DMS153 treated with DMSO at 0.1 percent for 48 hours (cell line): ENCODE measurements around the gene MKNK2.
A peak's percentile ranks its signal among the peaks of the same experiment; 100 is the strongest.

ENCODE experiments used
- DNase-seq: peaks from one replicate; lab custom pipeline; 2025; ENCODE audit not compliant: unreplicated experiment; lab: John Stamatoyannopoulos, UW

MKNK2 gene

DNA sequence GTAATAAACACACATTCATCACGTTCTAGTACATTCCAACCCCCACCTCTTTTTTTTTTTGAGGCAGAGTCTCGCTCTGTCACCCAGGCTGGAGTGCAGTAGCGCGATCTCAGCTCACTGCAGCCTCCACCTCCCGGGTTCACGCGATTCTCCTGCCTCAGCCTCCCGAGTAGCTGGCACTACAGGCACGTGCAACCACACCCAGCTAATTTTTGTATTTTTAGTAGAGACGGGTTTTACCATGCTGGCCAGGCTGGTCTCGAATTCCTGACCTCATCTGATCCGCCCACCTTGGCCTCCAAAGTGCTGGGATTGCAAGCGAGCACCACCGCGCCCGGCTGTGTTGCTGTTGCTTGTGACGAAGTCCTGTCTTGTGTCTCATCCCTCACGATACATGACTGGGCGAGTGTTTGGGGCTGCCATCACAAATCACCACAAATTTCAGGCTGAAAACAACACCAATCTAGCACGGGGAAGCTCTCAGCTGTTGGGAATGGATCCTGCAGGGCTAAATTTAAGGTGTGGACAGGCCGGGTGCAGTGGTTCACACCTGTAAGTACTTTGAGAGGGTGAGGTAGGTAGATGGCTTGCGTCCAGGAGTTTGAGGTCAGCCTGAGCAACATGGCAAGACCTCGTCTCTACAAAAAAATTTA is 29.4 kb upstream of the MKNK2 start:
- DNase-seq = no peak

DNA sequence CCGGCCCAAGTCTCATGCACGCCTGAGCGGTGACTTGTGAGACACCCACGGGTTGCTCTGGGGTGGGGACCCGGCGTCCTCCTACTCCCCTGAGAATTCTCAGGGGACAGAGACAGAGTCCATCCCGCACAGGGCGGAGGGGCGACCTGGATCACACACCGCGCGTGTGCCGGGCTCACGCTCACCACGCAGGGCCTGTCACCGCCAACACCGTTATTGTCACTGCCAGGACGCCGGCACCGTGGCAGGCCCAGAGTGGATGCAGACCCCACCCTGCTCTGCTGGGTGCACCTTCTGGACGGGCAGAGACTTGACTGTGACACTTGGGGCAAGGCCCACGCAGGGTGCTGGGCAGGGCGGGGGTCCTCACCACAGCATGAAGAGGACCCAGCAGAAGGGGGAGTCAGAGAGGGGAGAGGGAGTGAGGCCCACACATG is 28.8 kb upstream of the MKNK2 start:
- no peak for DNase-seq

DNA sequence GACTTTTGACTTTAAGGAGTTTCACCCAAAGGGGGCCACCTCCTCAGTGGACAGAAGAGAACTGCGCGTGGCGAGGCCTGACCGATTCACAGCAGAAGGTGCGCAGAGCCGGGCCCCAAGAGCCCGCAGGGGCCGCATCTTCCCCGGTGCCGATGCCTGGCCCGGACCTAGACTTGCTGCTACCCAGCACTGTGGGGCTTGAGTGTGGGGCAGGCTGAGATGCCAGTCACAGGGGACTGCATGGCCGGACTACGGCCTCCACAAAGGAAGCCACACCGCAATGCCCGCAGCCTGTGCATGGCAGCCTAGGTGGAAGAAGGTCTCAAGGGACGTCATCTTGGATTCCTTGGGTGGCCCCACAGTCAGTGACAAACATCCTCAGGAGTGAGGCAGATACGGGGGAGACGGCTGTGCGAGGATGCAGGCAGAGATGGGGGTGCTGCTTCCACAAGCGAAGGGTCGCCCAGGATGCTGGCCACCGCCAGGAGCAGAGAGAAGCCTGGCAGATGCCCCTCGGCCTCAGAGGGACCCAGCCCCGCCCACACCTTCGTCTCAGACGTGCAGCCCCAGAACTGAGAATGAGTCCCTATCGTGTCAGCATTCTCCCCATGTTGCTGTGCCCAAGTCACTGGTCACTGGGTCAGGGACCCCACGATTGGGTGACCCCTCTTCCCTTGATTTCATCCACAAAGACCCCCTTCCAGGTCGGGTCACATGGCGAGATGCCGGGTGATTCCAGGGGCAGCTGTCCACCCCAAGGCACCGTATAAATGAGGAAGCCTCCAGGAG is 28.2 kb upstream of the MKNK2 start:
- no peak for DNase-seq

DNA sequence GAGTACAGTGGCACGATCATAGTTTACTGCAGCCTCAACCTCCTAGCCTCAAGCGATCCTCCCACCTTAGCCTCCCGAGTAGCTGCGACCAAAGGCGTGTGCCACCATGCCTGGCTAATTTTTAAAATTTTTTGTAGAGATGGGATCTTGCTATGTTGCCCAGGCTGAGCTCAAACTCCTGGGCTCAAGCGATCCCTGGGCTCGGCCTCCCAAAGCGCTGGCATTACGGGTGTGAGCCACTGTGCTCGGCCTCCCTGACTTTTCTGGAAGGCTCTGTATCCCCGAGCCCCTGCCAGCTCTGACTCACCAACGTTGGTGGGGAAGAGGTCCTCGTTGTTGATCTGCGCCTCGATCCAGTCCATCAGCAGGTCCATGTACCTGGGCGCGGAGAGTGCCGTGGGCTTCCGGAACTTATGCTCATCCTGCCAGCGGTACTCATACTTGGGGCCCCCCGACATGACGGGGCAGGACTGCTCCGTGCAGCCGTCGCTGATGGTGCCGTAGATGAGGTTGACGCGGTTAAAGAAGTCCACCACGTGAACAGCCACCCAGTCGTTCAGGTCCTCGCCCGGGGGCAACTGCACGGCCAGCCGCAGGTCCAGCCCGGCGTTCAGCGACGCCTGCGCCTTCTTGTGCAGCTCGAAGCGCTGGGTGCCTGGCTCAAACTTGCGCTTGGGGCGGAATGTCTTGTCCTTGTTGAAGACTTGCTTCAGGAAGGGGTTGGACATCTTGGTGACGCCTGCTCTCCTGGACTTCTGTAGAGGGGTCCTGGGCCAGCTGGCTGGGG is 27.0 kb upstream of the MKNK2 start:
- no peak for DNase-seq

DNA sequence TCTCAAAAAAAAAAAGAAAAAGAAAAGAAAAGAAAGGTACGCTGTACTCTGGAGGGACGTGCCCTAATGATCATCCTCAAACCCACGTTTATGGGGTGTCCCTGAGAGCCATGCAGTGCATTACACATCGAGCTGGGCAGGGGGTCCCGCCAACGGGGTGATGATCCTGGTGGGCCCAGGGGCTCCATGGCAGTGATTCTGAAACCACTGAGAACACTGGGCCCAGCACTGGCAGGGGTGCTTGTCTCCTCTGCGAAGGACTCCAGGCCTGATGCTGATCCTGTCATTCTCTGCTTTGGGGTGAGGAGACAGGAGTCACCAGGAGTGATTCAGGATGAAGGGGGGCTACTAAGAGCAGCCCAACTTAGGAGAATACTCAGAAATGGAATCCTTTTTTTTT is 26.4 kb upstream of the MKNK2 start:
- DNase-seq = no peak

DNA sequence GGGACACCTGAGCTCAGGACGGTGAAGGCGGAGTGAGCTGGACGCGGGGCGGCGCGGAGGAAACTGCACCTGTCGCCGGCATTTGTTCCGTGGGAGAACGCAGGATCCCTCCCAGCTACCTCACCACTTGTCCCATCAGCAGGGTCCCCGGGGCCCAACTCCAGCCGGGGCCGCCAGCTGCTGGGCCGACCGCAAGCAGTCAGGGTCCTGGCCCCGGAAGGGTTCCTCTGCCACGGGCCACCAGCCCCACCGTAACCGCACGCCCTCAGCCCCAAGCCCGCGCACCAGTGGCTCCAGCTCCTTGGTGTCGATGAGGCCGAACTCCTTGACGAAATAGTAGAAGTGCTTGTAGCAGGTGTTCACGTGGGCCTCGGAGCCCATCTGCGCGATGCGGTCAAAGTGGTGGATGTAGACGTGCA is 25.5 kb upstream of the MKNK2 start:
- no peak for DNase-seq

DNA sequence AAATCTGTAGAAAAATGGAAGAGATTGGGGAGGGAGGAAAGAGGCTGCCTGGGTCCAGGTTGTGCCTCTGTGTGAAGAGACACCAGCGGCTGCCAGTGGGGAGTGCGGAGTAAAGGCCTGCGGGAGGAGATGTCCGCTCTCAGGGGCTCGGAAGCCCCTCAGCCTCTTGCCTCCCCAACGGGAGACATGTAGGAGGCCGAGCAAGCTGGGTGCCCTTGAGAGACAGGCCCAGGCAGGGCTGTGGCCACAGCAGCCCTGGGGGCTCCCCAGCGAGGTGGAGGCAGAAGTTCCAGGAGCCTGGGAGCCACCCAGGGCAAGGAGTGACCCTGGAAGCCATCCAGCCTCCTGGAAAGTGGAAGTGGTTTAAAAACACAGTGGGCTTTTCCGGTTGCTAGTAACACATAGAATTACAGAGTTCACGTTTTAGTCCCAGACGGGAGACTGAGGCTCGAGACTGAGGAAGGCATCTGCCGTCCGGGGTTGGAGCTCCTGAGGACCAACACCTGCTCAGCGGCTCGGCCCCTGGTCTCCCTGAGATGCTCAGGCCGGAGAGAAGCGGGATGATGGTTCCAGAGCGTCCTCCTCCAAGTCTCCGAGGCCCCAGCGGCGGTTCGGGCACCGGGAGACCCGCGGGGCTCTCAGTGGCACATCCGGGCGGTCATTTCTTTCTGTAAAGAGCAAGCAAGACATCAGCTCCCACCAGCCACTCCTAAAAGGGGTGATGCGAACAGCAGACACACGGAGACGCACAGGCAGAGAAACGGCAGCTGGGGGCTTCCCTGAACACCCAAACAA is 21.9 kb upstream of the MKNK2 start:
- no peak for DNase-seq

DNA sequence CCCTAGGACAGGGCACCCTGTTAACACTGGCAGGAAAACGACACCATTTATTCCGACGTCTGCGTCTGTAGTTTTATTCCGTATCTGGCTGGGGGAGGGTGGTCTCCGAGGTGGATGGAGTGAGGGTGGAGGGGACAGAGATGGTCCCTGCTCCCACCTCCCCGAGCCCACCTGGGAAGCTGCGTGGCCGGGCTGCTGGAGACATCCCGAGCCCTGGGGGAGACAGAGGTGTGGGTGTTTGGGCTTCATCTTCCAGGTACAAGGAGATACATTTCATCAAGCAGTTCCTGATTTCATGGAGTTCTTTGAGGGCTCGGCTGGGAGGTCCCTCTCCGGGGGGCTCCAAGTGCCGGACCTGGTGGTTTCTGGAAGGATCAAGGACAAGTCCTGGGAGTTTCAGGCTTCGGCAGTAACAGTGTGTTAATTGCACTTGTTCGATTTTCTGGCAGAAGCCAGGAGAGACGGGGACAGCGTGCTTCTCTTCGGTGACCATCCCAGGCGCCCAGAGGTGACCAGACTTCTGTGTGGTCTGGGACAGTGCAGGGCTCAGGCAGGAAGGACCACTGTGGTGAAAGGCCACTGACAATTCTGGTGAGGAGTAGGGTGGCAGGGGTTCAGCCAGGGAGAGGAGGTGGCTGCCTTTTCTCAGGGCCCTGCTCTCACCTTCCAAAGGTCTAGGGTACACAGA is 20.1 kb upstream of the MKNK2 start:
- no peak for DNase-seq

DNA sequence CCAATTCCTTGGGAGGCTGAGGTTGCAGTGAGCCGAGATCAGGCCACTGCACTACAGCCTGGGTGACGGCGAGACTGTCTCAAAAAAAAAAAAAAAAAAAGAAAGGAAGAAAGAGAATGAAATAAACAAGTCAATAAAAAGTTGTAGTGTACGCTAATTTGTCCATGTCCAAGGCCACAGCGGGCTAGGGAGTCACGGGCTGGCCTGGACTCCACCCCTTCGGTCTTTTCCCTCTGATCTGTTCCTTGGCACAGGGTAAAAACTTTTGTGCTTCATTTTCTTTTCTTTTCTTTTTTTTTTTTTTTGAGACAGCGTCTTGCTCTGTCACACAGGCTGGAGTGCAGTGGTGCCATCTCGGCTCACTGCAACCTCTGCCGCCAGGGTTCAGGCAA is 19.4 kb upstream of the MKNK2 start:
- DNase-seq = no peak

DNA sequence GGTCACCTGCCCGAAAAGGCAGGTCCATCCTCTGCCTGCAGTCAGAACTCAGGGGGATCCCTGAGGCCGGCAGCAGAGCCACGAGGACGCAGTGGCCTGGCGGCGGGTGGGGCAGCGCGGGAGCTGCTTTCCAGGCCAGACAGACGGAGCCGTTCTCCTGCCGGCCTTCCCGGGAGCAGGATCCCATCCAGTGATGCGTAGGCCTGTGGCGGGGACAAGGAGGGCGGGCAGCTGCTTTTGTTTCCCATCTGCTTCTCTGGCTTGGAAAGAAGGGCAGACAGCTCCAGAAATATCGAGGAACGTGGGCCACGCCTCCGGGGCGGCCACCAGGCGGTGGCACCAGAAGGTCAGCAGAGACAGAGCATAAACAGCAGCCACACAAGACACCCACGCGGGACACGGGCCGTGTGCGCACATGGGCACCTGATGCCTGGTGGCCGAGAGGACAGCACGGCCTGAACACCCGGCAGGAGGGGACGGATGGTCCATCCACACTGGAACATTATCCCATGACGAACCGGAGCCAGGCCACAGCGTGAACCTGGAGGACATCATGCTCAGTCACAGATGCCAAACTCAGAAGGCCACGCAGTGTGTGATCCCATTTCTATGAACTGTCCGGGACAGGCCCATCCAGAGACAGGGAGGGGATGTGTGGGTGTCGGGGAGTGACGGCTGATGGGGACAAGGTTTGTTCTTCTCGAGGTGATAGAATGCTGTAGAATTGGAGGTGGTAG is 13.9 kb upstream of the MKNK2 start:
- DNase-seq = no peak

DNA sequence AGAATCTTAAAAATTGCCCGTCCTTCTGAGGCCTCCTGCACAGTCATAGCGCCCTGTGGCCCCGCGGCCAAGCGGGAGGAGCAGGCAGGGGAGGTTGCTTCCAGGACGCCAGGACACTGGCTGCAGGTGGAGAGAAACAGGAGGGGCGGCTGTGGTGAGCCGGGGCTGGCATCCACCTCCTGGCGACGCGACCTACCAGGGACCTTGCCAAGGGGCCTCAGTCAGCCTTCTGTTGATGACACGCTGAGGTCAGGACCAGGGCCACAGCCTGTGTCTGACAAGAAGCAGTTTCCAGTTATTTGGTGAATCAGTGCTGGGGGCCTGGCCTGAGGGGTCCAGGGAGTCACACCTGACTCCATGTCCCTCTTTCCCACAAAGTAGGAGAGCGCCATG is 13.3 kb upstream of the MKNK2 start:
- no peak for DNase-seq

DNA sequence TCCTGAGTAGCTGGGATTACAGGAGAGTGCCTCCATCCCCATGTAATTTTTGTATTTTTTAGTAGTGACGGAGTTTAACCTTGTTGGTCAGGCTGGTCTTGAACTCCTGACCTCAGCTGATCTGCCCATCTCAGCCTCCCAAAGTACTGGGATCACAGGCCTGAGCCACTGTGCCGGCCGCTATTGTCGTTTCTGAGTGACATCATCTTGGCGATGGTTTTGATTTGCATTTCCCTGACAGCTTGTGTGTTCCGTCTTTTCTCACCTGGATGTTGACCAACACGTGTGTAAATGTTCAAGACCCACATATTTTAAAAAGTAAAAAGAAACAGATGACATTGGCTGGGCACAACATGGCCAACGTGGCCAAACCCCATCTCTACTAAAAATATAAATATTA is 12.8 kb upstream of the MKNK2 start:
- DNase-seq = no peak

DNA sequence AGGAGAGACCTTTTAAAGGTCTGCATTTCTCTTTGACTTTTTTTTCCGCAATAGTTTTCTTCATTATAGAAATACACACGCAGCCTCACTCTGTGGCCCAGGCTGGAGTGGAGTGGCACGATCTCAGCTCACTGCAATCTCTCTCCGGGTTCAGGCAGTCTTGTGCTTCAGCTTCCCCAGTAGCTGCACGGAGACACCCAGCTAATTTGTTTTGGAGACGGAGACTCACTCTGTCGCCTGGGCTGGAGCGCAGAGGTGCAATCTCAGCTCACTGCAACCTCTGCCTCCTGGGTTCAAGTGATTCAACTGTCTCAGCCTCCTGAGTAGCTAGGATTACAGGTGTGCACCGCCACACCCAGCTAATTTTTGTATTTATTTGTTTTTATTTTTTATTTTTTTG is 11.7 kb upstream of the MKNK2 start:
- DNase-seq = no peak

DNA sequence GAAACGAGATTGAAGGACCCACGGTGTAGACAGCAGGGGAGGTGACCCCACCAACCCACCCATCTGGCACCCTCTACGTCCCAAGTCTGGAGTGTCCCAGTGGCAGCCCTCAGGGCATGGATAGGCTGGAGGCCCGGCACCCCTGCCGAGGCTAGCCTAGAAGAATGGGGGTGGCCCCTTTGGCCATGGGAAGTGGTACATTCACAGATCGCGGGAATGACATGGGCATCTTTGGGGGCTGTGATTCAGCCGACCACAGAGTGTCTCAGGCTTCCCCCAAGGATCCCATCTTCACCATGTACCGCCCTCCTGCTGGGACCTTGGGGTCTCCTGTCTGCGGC is 11.3 kb upstream of the MKNK2 start:
- DNase-seq = no peak

DNA sequence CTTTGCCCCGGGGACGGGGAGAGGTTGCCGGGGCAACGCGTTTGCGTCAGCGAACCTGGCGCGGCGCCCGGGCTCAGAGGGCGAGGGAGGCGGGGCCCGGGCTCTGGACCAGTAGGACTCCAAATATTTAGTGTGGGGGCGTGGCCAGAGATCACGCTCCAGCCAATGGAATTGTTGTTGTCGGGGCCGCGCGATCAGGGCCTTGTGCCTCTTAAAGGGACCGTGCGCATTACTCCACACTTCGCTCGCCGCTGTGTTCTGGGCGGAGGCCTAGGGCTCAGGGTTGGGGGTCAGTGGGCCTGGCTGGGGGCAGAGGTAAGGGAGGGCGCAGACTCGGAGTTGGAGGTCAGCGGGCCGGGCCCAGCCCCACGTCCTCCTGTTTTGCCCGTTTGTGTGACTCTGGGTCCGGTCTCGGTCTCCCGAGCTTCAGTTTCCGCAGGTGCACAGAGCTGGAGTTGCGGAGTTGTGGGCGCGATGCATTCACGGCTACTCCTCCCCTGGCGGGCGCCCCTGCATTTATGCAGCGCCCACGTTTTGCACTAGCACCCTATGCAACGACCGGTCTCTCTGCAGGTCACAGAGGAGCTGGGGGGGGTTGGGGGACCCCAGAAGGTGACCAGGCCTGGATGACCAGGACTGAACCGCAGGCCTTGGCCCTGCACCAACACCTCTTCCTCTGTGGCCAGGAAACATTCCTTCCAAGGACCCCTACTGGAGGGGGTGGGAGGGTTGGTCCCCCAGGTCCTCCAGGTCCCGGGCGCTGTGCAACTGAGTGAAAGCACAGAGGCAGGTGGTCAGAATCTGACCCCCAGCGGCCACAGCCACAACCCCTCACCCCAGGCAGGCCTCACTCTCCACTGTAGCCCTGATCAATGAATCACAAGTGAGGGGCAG is 10.7 kb upstream of the MKNK2 start:
- DNase-seq = peak; percentile 85

DNA sequence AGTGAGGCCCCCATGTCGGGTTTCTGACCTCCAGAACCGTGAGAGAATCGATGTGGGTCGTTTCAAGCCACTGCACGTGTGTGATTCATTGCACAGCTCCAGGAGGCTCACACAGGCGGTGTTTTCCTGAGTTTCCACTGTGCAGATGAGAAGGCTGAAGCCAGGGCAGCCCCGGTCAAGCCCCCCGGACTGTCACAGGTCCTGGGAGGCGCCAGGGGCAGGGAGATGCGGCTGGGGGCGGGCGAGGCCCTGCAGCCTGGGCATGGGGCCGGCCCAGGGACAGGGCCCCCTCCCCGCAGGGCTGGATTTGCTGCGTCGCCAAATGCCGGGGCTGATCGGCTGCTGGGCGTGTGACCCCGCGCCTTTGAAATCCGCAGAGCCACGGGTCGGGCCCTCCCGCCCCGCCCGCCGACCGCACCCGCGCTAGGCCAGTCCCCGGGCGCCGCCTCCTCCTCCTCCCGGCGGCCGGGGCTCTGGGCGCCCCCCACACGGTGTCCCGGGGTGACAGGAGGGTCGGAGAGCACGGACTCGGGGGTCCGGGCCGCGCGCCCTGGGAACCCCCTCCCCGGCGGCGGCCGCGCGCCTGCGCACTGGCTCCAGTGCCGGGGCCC is 9.9 kb upstream of the MKNK2 start:
- DNase-seq = no peak

DNA sequence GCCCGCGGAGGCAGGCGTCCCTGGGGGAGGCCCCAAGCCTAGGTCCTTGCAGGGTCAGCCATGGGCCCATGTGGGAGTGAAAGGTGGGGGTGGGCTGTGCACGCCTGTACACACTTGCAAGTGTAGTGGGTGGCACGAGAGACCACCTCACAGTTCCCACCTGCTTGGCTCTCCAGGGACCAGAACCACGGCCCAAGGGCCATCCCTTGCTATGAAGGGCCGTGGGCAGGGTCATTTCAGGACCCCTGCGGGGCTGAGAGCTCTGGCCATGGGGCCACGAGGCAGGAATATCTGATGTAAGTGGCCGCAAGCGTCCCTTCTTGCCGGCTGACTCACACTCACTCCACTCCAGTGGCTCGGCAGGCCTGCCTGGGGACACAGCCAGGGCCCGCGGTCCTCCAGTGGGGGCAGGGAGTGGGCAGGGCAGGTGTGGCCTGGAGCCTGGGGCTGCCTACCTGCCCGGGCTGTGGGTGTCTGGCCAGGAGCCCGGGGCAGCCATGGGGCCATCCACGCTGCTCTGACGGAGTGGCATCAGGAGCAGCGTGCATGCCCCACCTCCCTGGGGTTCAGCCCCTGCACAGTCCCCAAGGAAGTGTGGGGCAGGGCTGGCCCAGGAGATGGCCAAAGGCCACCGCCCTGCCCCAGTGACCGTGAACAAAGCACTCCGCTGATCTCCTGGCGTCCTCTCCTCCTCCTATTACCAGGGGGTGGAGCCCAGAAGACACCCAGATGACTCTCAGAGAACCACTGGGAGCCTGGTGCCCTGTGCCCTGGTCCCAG is 8.6 kb upstream of the MKNK2 start:
- DNase-seq = no peak
